GM12874 (cell line): ENCODE measurements around the gene WWOX.

Experiments
- TF ChIP-seq, protein P1 (sequence below): IDR thresholded peaks from 2 replicates; pipeline ENCODE4 v1.5.1; 2011; ENCODE audit warnings: low read depth, mild to moderate bottlenecking, control low read depth, low read length, moderate library complexity; ENCODE audit not compliant: insufficient read depth

The WWOX gene

GRCh38 chr16:78306361-78306760 is 206.9 kb downstream of the WWOX start:
- TF ChIP-seq, protein P1, sequence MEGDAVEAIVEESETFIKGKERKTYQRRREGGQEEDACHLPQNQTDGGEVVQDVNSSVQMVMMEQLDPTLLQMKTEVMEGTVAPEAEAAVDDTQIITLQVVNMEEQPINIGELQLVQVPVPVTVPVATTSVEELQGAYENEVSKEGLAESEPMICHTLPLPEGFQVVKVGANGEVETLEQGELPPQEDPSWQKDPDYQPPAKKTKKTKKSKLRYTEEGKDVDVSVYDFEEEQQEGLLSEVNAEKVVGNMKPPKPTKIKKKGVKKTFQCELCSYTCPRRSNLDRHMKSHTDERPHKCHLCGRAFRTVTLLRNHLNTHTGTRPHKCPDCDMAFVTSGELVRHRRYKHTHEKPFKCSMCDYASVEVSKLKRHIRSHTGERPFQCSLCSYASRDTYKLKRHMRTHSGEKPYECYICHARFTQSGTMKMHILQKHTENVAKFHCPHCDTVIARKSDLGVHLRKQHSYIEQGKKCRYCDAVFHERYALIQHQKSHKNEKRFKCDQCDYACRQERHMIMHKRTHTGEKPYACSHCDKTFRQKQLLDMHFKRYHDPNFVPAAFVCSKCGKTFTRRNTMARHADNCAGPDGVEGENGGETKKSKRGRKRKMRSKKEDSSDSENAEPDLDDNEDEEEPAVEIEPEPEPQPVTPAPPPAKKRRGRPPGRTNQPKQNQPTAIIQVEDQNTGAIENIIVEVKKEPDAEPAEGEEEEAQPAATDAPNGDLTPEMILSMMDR = no peak

- TF ChIP-seq, protein P1 = no peak
These were observed 208.5 kb downstream of the WWOX start for GRCh38 chr16:78307824-78308528.

GRCh38 chr16:78309763-78310162 is 210.3 kb downstream of the WWOX start:
- TF ChIP-seq, protein P1 = no peak

- TF ChIP-seq, protein P1 = no peak
These were observed 210.7 kb downstream of the WWOX start for GRCh38 chr16:78310196-78310595.

GRCh38 chr16:78310990-78311561 is 211.6 kb downstream of the WWOX start:
- TF ChIP-seq, protein P1 = no peak

- TF ChIP-seq, protein P1 = no peak
These were observed 212.4 kb downstream of the WWOX start for GRCh38 chr16:78311831-78312230.

GRCh38 chr16:78317564-78318240 is 218.2 kb downstream of the WWOX start:
- TF ChIP-seq, protein P1 = no peak
